Endodermal cell (in vitro differentiated cells): ENCODE measurements around the gene IGF2R. TPM values are rescaled to one million over a fixed set of nuclear protein-coding genes. Genes with fewer than 3 reads are reported as not detected.
A peak's percentile ranks its signal among the peaks of the same experiment; 100 is the strongest.
"Not testable (repeated sequence)": the region's sequence is repeated elsewhere in the genome, so short reads cannot be mapped to it uniquely, and the experiment has no call there.

ENCODE experiments used
- DNase-seq: peaks from one replicate; pipeline ENCODE4 v3.0.0-alpha.2; 2017
- H3K27ac ChIP-seq: 2 replicates; pipeline ENCODE4 v1.5.1; 2013; ENCODE audit warnings: mild to moderate bottlenecking, low read depth, low read length, moderate library complexity
- H3K27me3 ChIP-seq: 2 replicates; pipeline ENCODE4 v1.6.1; 2013; ENCODE audit warnings: mild to moderate bottlenecking, low read length, moderate library complexity; ENCODE audit not compliant: insufficient read depth, control insufficient read depth, poor library complexity, severe bottlenecking
- H3K36me3 ChIP-seq: 2 replicates; pipeline ENCODE4 v1.7.0; 2013; ENCODE audit warnings: mild to moderate bottlenecking, low read length, moderate library complexity; ENCODE audit not compliant: control insufficient read depth, insufficient read depth
- H3K4me1 ChIP-seq: one replicate; pipeline ENCODE4 v1.7.0; 2013; ENCODE audit warnings: low read length; ENCODE audit not compliant: control insufficient read depth, insufficient read depth
- H3K4me3 ChIP-seq: 2 replicates; pipeline ENCODE4 v1.5.1; 2013; ENCODE audit warnings: mild to moderate bottlenecking, low read length, moderate library complexity
- H3K9ac ChIP-seq: 2 replicates; pipeline ENCODE4 v1.6.1; 2013; ENCODE audit warnings: mild to moderate bottlenecking, low read length, moderate library complexity; ENCODE audit not compliant: poor library complexity, severe bottlenecking; ENCODE audit errors: extremely low read depth
- H3K9me3 ChIP-seq: 2 replicates; pipeline ENCODE4 v1.6.1; 2013; ENCODE audit warnings: mild to moderate bottlenecking, low read length, moderate library complexity; ENCODE audit not compliant: control insufficient read depth
- H3K27ac Mint-ChIP-seq: 2 replicates; pipeline ENCODE4 v1.8.0; 2020; ENCODE audit warnings: mixed read lengths
- H3K27me3 Mint-ChIP-seq: 2 replicates; pipeline ENCODE4 v1.8.0; 2021; ENCODE audit warnings: mild to moderate bottlenecking, mixed read lengths; ENCODE audit not compliant: insufficient read depth
- H3K36me3 Mint-ChIP-seq: 2 replicates; pipeline ENCODE4 v1.8.0; 2020; ENCODE audit warnings: low read depth, mixed read lengths
- H3K4me1 Mint-ChIP-seq: 2 replicates; pipeline ENCODE4 v1.8.0; 2020; ENCODE audit warnings: mixed read lengths
- H3K4me3 Mint-ChIP-seq: 2 replicates; pipeline ENCODE4 v1.8.0; 2020; ENCODE audit warnings: mild to moderate bottlenecking, moderate library complexity, mixed read lengths
- H3K9me3 Mint-ChIP-seq: 2 replicates; pipeline ENCODE4 v1.8.0; 2020; ENCODE audit warnings: mild to moderate bottlenecking, mixed read lengths
- CTCF ChIP-seq: fragments of 200-600 bp; sonication (generic); conservative IDR thresholded peaks from 2 replicates; pipeline ENCODE4 v1.5.0; 2021; ENCODE audit warnings: antibody characterized with exemption, mild to moderate bottlenecking
- WGBS, 2 experiments: methylation state at CpG; one replicate each; pipeline versions ENCODE4 v1.1.5 to v1.1.7; 2013; ENCODE audit warnings: missing lambda C conversion rate in 2 of 2, mixed read lengths in 1 of 2; ENCODE audit not compliant: insufficient coverage in 1 of 2, insufficient read length in 1 of 2; 5-methylcytosine and 5-hydroxymethylcytosine counted together
- long read RNA-seq, 4 experiments: library from polyadenylated mRNA in 2 of 4; library from RNA in 1 of 4; library from capped mRNA in 1 of 4; stranded (forward) in 3 of 4; unstranded in 1 of 4; transcript quantifications; one replicate each; pipeline ENCODE4 v2.0.0, GENCODE V29; 2020 to 2021; ENCODE audit warnings: inconsistent platforms in 1 of 4
- polyA plus RNA-seq, 2 experiments: library from polyadenylated mRNA; stranded (reverse); fragments of 50-300 nt; gene quantifications; one replicate each; pipeline ENCODE4 v1.2.3, GENCODE V29; 2013
- total RNA-seq, 2 donors: library from RNA; stranded (reverse); fragmentation: NEBNext Ultra II Directional in 1 of 2; extraction: Animal tissue kit (Norgen Biotek cat#: 25700) in 1 of 2; gene quantifications; 2 replicates in 1 of 2; 3 replicates in 1 of 2; pipeline ENCODE4 v1.2.1, GENCODE V29; 2021

IGF2R gene, protein sequence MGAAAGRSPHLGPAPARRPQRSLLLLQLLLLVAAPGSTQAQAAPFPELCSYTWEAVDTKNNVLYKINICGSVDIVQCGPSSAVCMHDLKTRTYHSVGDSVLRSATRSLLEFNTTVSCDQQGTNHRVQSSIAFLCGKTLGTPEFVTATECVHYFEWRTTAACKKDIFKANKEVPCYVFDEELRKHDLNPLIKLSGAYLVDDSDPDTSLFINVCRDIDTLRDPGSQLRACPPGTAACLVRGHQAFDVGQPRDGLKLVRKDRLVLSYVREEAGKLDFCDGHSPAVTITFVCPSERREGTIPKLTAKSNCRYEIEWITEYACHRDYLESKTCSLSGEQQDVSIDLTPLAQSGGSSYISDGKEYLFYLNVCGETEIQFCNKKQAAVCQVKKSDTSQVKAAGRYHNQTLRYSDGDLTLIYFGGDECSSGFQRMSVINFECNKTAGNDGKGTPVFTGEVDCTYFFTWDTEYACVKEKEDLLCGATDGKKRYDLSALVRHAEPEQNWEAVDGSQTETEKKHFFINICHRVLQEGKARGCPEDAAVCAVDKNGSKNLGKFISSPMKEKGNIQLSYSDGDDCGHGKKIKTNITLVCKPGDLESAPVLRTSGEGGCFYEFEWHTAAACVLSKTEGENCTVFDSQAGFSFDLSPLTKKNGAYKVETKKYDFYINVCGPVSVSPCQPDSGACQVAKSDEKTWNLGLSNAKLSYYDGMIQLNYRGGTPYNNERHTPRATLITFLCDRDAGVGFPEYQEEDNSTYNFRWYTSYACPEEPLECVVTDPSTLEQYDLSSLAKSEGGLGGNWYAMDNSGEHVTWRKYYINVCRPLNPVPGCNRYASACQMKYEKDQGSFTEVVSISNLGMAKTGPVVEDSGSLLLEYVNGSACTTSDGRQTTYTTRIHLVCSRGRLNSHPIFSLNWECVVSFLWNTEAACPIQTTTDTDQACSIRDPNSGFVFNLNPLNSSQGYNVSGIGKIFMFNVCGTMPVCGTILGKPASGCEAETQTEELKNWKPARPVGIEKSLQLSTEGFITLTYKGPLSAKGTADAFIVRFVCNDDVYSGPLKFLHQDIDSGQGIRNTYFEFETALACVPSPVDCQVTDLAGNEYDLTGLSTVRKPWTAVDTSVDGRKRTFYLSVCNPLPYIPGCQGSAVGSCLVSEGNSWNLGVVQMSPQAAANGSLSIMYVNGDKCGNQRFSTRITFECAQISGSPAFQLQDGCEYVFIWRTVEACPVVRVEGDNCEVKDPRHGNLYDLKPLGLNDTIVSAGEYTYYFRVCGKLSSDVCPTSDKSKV (N-terminal part only)
- 100 to 1,000 TPM; 103 to 130 TPM for total RNA-seq
- 42.4 TPM for polyA plus RNA-seq (2013, experiment 1 of 2)
- 45.1 TPM for polyA plus RNA-seq (2013, experiment 2 of 2)
- long read RNA-seq, experiment 1, partial matches to known transcripts = 10 of 33 reads
- long read RNA-seq, experiment 1, other reads (novel, unspliced or antisense) = 23 of 33 reads
- long read RNA-seq, experiment 2, full-length matches to known transcripts = 26 of 119 reads
- long read RNA-seq, experiment 2, partial matches to known transcripts = 79 of 119 reads
- long read RNA-seq, experiment 2, other reads (novel, unspliced or antisense) = 14 of 119 reads
- long read RNA-seq, experiment 3, partial matches to known transcripts = 31 of 35 reads
- long read RNA-seq, experiment 3, other reads (novel, unspliced or antisense) = 4 of 35 reads
- long read RNA-seq, experiment 4, partial matches to known transcripts = 3 of 3 reads
- long read RNA-seq, experiment 4, other reads (novel, unspliced or antisense) = 0 of 3 reads

DNA sequence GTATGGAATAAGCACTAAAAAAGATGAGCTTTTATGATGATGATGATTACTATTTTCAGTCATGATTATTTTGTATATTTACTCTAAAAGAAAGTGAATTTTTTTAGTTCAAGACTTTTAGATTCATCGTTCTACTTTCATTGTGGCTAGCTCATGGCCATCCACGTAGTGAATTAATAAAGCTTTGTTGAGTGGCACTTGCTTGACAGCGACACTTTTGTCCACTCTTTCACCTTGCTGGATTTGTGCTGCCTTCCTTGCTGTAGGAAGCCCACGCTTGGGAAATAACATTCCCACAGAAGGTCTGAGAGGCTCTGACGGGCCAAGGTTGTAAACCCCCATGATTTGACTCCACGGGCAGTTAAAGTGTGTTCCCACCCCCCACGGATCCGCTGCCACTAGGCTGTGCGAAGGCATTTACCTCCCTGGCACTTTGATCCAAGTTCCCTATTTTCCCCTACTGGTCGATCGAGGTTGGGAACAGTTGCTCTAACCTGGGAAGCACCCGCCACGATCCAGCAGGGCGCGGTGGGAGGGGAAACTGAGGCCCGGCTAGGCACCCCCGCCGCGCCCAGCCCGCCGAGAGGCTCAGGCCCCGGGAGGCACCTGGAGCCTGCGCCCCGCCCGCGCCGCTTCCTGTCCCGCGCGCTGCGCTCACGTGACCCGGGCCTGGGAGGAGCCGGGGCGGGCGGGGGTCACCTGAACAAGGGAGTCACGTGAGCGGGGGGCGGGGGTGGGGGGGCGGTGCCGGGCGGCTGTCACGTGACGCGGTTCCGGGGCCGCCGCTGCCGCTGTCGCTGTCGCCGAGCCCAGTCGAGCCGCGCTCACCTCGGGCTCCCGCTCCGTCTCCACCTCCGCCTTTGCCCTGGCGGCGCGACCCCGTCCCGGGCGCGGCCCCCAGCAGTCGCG is at the start of gene IGF2R:
TSS of gene IGF2R (plus strand) at position 788 of the 909 bp plus-strand sequence. CDS start 165 bp downstream, outside the sequence.
- 3 to 11% methylated on average over 16 to 68 of the region's 68 CpGs for WGBS, 2 experiments
- DNase-seq = peak; percentile 96
- peak within 1 kb of the TSS; percentile 96 for H3K27ac Mint-ChIP-seq
- no peaks in the 10 kb centered on the region for H3K9me3 Mint-ChIP-seq
- Histone ChIP-seq H3K4me3 (peak within 1 kb of the TSS; percentile 91), H3K27me3 (peaks cover 35% of the 10 kb centered on the region), H3K9me3 (no peaks in the 10 kb centered on the region), H3K27ac (peak within 1 kb of the TSS; percentile 82), H3K4me1 (peaks cover 6% of the 10 kb centered on the region), H3K9ac (peak within 1 kb of the TSS; percentile 87), H3K36me3 (peaks cover 5% of the 10 kb centered on the region)
- H3K27me3 Mint-ChIP-seq = peaks cover 41% of the 10 kb centered on the region
- peaks cover 31% of the 10 kb centered on the region for H3K4me1 Mint-ChIP-seq
- no peaks in the 10 kb centered on the region for H3K36me3 Mint-ChIP-seq
- peak within 1 kb of the TSS; percentile 81 for H3K4me3 Mint-ChIP-seq
- TF ChIP-seq CTCF = peak; percentile 53

DNA sequence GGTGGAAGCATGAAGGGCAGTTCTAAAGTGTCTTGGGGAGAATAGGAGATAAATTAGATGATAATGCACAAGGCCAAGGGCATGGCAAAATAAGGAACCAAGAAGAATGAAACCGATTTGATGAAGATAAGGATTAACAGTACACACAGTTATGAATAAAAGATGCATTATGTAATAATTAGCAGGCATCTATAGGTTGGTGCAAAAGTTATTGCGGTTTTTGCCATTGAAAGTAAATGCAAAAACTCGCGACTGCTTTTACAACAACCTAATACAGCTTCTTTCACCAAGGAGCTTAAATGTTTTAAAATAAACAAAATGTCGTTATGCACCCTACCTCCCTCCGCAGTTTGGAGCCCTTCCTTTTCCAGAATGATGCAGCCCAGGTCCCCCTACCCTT is 49.1 kb upstream of the IGF2R start:
- H3K27ac Mint-ChIP-seq = no peak overlapping the region
- Histone ChIP-seq H3K9ac (no peak overlapping the region), H3K4me3 (no peak overlapping the region), H3K27me3 (no peaks in the 10 kb centered on the region), H3K27ac (no peak overlapping the region), H3K36me3 (no peaks in the 10 kb centered on the region), H3K9me3 (peaks cover 7% of the 10 kb centered on the region), H3K4me1 (no peaks in the 10 kb centered on the region)
- H3K36me3 Mint-ChIP-seq = no peaks in the 10 kb centered on the region
- H3K4me1 Mint-ChIP-seq = peaks cover 4% of the 10 kb centered on the region
- peaks cover 5% of the 10 kb centered on the region for H3K9me3 Mint-ChIP-seq
- H3K4me3 Mint-ChIP-seq = no peak overlapping the region
- no peak for TF ChIP-seq CTCF
- WGBS, 2 experiments = 67 to 85% methylated on average over 1 to 6 of the region's 6 CpGs
- no peak for DNase-seq
- H3K27me3 Mint-ChIP-seq = peaks cover 5% of the 10 kb centered on the region

- H3K27ac Mint-ChIP-seq, H3K4me3 Mint-ChIP-seq, H3K4me1 ChIP-seq, DNase-seq, H3K4me1 Mint-ChIP-seq, H3K27me3 Mint-ChIP-seq, H3K36me3 Mint-ChIP-seq, H3K27ac ChIP-seq, H3K27me3 ChIP-seq, H3K9me3 Mint-ChIP-seq, H3K4me3 ChIP-seq, H3K36me3 ChIP-seq, H3K9me3 ChIP-seq, H3K9ac ChIP-seq: not testable (repeated sequence)
- 55 to 89% methylated on average over 1 to 2 of the region's 2 CpGs for WGBS, 2 experiments
Observed at GRCh38 chr6:159924150-159924549, 44.7 kb upstream of the IGF2R start.
